ENCODE data around the gene CUL3.

GRCh38 chr2:224579411-224579810 lies 5.8 kb downstream of the CUL3 start:
- TF ChIP-seq POLR2AphosphoS5 (IDR thresholded peaks at IDR 0.05) = no peak
- TF ChIP-seq, protein P1, sequence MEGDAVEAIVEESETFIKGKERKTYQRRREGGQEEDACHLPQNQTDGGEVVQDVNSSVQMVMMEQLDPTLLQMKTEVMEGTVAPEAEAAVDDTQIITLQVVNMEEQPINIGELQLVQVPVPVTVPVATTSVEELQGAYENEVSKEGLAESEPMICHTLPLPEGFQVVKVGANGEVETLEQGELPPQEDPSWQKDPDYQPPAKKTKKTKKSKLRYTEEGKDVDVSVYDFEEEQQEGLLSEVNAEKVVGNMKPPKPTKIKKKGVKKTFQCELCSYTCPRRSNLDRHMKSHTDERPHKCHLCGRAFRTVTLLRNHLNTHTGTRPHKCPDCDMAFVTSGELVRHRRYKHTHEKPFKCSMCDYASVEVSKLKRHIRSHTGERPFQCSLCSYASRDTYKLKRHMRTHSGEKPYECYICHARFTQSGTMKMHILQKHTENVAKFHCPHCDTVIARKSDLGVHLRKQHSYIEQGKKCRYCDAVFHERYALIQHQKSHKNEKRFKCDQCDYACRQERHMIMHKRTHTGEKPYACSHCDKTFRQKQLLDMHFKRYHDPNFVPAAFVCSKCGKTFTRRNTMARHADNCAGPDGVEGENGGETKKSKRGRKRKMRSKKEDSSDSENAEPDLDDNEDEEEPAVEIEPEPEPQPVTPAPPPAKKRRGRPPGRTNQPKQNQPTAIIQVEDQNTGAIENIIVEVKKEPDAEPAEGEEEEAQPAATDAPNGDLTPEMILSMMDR (IDR thresholded peaks at IDR 0.05) = no peak
- TF ChIP-seq POLR2A (IDR thresholded peaks at IDR 0.05) = no peak
- TF ChIP-seq EP300 (IDR thresholded peaks at IDR 0.05) = no peak
